Measurements from ENCODE around the gene NWD2. TPM values are rescaled to one million over a fixed set of nuclear protein-coding genes. Genes with fewer than 3 reads are reported as not detected.
A peak's percentile ranks its signal among the peaks of the same experiment; 100 is the strongest.

Gene NWD2
- total and polyA plus RNA-seq, 4 donors: 0.17 TPM; not detected in 3

DNA sequence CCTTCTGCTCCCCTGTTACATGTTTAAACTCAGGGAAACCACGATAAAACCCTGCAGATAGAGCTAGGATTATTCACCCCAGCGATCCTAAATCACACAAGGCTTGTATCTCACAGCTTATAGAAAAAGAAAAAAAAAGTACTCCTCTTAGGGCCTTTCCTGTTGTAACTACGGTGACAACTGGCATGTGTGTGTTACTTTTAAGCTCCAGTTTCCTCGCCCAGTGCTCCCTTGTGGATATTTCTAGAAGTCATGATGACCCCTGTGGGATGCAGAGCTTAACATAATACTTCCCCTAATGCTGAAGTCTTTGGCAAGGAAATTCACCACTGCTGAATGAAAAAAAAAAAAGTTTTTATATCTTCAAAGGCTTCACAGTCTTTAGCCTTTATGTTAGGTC is 114.7 kb downstream of the NWD2 start:
- H3K9me3 ChIP-seq (ENCODE audit: control insufficient read depth in 4 of 4, insufficient read depth in 3 of 4, low read length in 3 of 4): no peaks in the 10 kb centered on the region
- H3K9ac ChIP-seq (ENCODE audit: insufficient read depth in 1 of 2, low read length in 2 of 2): no peak overlapping the region
- no peaks in the 10 kb centered on the region for H3K36me3 ChIP-seq (ENCODE audit: control insufficient read depth in 4 of 4, insufficient read depth in 4 of 4, low read length in 4 of 4)
- H3K4me1 ChIP-seq (ENCODE audit: control insufficient read depth in 5 of 5, insufficient read depth in 5 of 5, low read length in 5 of 5): no peaks in the 10 kb centered on the region
- 57 to 59% methylated on average over 4 of the region's 4 CpGs for WGBS, 2 donors
- H3K27ac ChIP-seq (ENCODE audit: low read depth in 1 of 2, low read length in 1 of 2): no peak overlapping the region
- H3K27me3 ChIP-seq (ENCODE audit: control insufficient read depth in 3 of 3, insufficient read depth in 3 of 3, low read length in 2 of 3): no peaks in the 10 kb centered on the region
- TF ChIP-seq, protein P1, sequence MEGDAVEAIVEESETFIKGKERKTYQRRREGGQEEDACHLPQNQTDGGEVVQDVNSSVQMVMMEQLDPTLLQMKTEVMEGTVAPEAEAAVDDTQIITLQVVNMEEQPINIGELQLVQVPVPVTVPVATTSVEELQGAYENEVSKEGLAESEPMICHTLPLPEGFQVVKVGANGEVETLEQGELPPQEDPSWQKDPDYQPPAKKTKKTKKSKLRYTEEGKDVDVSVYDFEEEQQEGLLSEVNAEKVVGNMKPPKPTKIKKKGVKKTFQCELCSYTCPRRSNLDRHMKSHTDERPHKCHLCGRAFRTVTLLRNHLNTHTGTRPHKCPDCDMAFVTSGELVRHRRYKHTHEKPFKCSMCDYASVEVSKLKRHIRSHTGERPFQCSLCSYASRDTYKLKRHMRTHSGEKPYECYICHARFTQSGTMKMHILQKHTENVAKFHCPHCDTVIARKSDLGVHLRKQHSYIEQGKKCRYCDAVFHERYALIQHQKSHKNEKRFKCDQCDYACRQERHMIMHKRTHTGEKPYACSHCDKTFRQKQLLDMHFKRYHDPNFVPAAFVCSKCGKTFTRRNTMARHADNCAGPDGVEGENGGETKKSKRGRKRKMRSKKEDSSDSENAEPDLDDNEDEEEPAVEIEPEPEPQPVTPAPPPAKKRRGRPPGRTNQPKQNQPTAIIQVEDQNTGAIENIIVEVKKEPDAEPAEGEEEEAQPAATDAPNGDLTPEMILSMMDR (IDR thresholded peaks at IDR 0.05; ENCODE audit: control extremely low read depth, extremely low read depth): no peak
- no peak overlapping the region for H3K4me3 ChIP-seq
- ATAC-seq (ENCODE audit: insufficient read depth, low FRiP score): no peak
- peak in 2 of 3 donors; percentile 2 to 6 for DNase-seq

DNA sequence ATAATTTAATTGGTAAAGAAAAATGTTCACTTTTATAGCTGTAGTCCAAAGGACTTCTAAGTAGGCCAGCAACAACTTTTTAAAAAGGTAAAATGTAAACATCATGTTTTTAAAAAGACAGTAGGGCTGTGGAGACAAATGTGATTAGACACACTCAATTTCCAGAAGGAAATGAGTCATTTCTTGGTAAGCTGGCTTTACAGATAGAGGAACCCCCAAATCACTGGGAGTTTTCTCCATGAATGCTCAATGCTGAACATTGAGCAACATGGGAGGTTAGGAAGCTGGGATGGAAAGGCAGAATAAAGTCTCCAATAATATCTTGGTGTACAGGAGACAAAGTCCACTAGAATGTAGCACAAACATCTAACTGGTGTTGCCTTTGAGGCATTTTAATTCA is 121.3 kb downstream of the NWD2 start:
- no peaks in the 10 kb centered on the region for H3K27me3 ChIP-seq (ENCODE audit: control insufficient read depth in 3 of 3, insufficient read depth in 3 of 3, low read length in 2 of 3)
- no peak overlapping the region for H3K4me3 ChIP-seq
- H3K9ac ChIP-seq (ENCODE audit: insufficient read depth in 1 of 2, low read length in 2 of 2): no peak overlapping the region
- no peak overlapping the region for H3K27ac ChIP-seq (ENCODE audit: low read depth in 1 of 2, low read length in 1 of 2)
- TF ChIP-seq, protein P1 (IDR thresholded peaks at IDR 0.05; ENCODE audit: control extremely low read depth, extremely low read depth): no peak
- no peaks in the 10 kb centered on the region for H3K9me3 ChIP-seq (ENCODE audit: control insufficient read depth in 4 of 4, insufficient read depth in 3 of 4, low read length in 3 of 4)
- peaks cover 0 to 1% (median 0%) of the 10 kb centered on the region in 5 donors for H3K4me1 ChIP-seq (ENCODE audit: control insufficient read depth in 5 of 5, insufficient read depth in 5 of 5, low read length in 5 of 5)
- DNase-seq (no peak), ATAC-seq (ENCODE audit: insufficient read depth, low FRiP score) (no peak)
- H3K36me3 ChIP-seq (ENCODE audit: control insufficient read depth in 4 of 4, insufficient read depth in 4 of 4, low read length in 4 of 4): no peaks in the 10 kb centered on the region

DNA sequence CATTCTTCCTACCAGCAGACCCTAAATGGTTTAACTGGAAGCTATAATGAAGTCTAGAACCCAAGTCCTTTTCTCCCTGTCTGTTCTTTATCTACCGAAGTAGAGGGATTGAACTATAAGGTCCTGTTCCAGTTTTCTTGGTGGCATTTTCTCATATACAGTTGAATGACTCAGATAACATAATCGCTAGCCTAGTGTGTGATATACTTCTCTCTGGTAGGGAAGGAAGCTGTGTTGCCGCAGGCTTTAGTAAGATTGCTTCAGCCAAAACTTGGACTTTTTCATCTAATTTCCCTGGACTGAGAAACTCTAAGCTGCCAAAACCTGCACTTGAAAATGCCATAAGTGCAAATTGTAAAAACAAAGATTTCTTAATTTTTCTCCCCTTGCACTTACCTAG is 123.4 kb downstream of the NWD2 start:
- Histone ChIP-seq H3K9me3 (ENCODE audit: control insufficient read depth in 4 of 4, insufficient read depth in 3 of 4, low read length in 3 of 4) (no peaks in the 10 kb centered on the region), H3K36me3 (ENCODE audit: control insufficient read depth in 4 of 4, insufficient read depth in 4 of 4, low read length in 4 of 4) (no peaks in the 10 kb centered on the region), H3K9ac (ENCODE audit: insufficient read depth in 1 of 2, low read length in 2 of 2) (no peak overlapping the region), H3K4me1 (ENCODE audit: control insufficient read depth in 5 of 5, insufficient read depth in 5 of 5, low read length in 5 of 5) (peaks cover 0 to 1% (median 0%) of the 10 kb centered on the region in 5 donors), H3K27ac (ENCODE audit: low read depth in 1 of 2, low read length in 1 of 2) (no peak overlapping the region), H3K27me3 (ENCODE audit: control insufficient read depth in 3 of 3, insufficient read depth in 3 of 3, low read length in 2 of 3) (no peaks in the 10 kb centered on the region), H3K4me3 (no peak overlapping the region)
- ATAC-seq (ENCODE audit: insufficient read depth, low FRiP score): no peak
- TF ChIP-seq, protein P1 (IDR thresholded peaks at IDR 0.05; ENCODE audit: control extremely low read depth, extremely low read depth): no peak
- WGBS, 2 donors: 33 to 68% methylated on average over 3 of the region's 3 CpGs
- DNase-seq: no peak

- TF ChIP-seq, protein P1 (IDR thresholded peaks at IDR 0.05; ENCODE audit: control extremely low read depth, extremely low read depth): no peak
- Histone ChIP-seq H3K9me3 (ENCODE audit: control insufficient read depth in 4 of 4, insufficient read depth in 3 of 4, low read length in 3 of 4) (no peaks in the 10 kb centered on the region), H3K36me3 (ENCODE audit: control insufficient read depth in 4 of 4, insufficient read depth in 4 of 4, low read length in 4 of 4) (no peaks in the 10 kb centered on the region), H3K4me3 (no peak overlapping the region), H3K27ac (ENCODE audit: low read depth in 1 of 2, low read length in 1 of 2) (no peak overlapping the region), H3K4me1 (ENCODE audit: control insufficient read depth in 5 of 5, insufficient read depth in 5 of 5, low read length in 5 of 5) (no peaks in the 10 kb centered on the region), H3K9ac (ENCODE audit: insufficient read depth in 1 of 2, low read length in 2 of 2) (no peak overlapping the region), H3K27me3 (ENCODE audit: control insufficient read depth in 3 of 3, insufficient read depth in 3 of 3, low read length in 2 of 3) (no peaks in the 10 kb centered on the region)
- WGBS, 2 donors: 97 to 100% methylated on average over 2 of the region's 2 CpGs
- no peak for ATAC-seq (ENCODE audit: insufficient read depth, low FRiP score)
- DNase-seq: no peak
Observed at GRCh38 chr4:37370052-37370451, 125.5 kb downstream of the NWD2 start.
